SK-N-SH treated with all-trans-retinoic acid at 6 μM for 48 hours (cell line): ENCODE results near the gene MTNR1B.

Experiments
- ATAC-seq: fragments of 200-7000 bp; cut with Tn5 transposase; 3 replicates; pipeline ENCODE4 v1.9.1; 2020; ENCODE audit warnings: mild to moderate bottlenecking, moderate library complexity
- ARNTL ChIP-seq: fragments of 450-650 bp; formaldehyde crosslinking; IDR thresholded peaks from 2 replicates; pipeline ENCODE4 v1.5.0; 2020; ENCODE audit warnings: low read depth, mild to moderate bottlenecking, moderate library complexity, borderline replicate concordance
- BACH2 ChIP-seq: fragments of 250-450 bp; sonication (Bioruptor Pico); IDR thresholded peaks from 2 replicates; pipeline ENCODE4 v1.9.0; 2021; ENCODE audit warnings: mild to moderate bottlenecking, borderline replicate concordance
- CSDC2 ChIP-seq: fragments of 250-450 bp; sonication (Bioruptor Pico); IDR thresholded peaks from 2 replicates; pipeline ENCODE4 v1.5.0; 2020; ENCODE audit warnings: mild to moderate bottlenecking, moderate library complexity
- ESRRG ChIP-seq: fragments of 250-450 bp; sonication (Bioruptor Pico); IDR thresholded peaks from 2 replicates; pipeline ENCODE4 v1.6.1; 2021; ENCODE audit warnings: mild to moderate bottlenecking
- GLIS3 ChIP-seq: fragments of 250-450 bp; sonication (Bioruptor Pico); IDR thresholded peaks from 2 replicates; pipeline ENCODE4 v1.5.0; 2020; ENCODE audit warnings: mild to moderate bottlenecking, moderate library complexity
- ISL1 ChIP-seq: fragments of 250-450 bp; sonication (Bioruptor Pico); IDR thresholded peaks from 2 replicates; pipeline ENCODE4 v2.1.2; 2022; ENCODE audit warnings: mild to moderate bottlenecking, moderate library complexity
- OSR1 ChIP-seq: fragments of 250-450 bp; sonication (Bioruptor Pico); IDR thresholded peaks from 2 replicates; pipeline ENCODE4 v1.8.0; 2022; ENCODE audit warnings: moderate library complexity, mild to moderate bottlenecking, inconsistent platforms
- PATZ1 ChIP-seq: fragments of 250-450 bp; sonication (Bioruptor Pico); IDR thresholded peaks from 2 replicates; pipeline ENCODE4 v1.8.0; 2020; ENCODE audit warnings: mild to moderate bottlenecking, moderate library complexity, borderline replicate concordance
- PPARA ChIP-seq: fragments of 250-450 bp; sonication (Bioruptor Pico); IDR thresholded peaks from 2 replicates; pipeline ENCODE4 v1.5.0; 2020; ENCODE audit warnings: mild to moderate bottlenecking, borderline replicate concordance
- RARB ChIP-seq: fragments of 250-450 bp; sonication (Bioruptor Pico); IDR thresholded peaks from 2 replicates; pipeline ENCODE4 v1.8.0; 2021; ENCODE audit warnings: mild to moderate bottlenecking, moderate library complexity
- SNAI2 ChIP-seq: fragments of 250-450 bp; sonication (Bioruptor Pico); IDR thresholded peaks from 2 replicates; pipeline ENCODE4 v1.5.0; 2020; ENCODE audit warnings: mild to moderate bottlenecking, moderate library complexity
- TCF4 ChIP-seq: fragments of 250-450 bp; sonication (Bioruptor Pico); IDR thresholded peaks from 2 replicates; pipeline ENCODE4 v1.8.0; 2021; ENCODE audit warnings: mild to moderate bottlenecking, moderate library complexity, borderline replicate concordance
- TOX ChIP-seq: fragments of 250-450 bp; sonication (Bioruptor Pico); IDR thresholded peaks from 2 replicates; pipeline ENCODE4 v1.8.0; 2021; ENCODE audit warnings: mild to moderate bottlenecking, moderate library complexity, borderline replicate concordance
- TSHZ2 ChIP-seq: fragments of 250-450 bp; sonication (Bioruptor Pico); IDR thresholded peaks from 2 replicates; pipeline ENCODE4 v1.5.0; 2020; ENCODE audit warnings: mild to moderate bottlenecking, moderate library complexity
- ZC3H10 ChIP-seq: fragments of 250-450 bp; sonication (Bioruptor Pico); IDR thresholded peaks from 2 replicates; pipeline ENCODE4 v1.5.1; 2021; ENCODE audit warnings: mild to moderate bottlenecking, moderate library complexity
- ZFP3 ChIP-seq: fragments of 250-450 bp; sonication (Bioruptor Pico); IDR thresholded peaks from 2 replicates; pipeline ENCODE4 v1.5.0; 2020; ENCODE audit warnings: mild to moderate bottlenecking, moderate library complexity
- ZFP30 ChIP-seq: fragments of 450-650 bp; formaldehyde crosslinking; IDR thresholded peaks from 2 replicates; pipeline ENCODE4 v1.5.0; 2022; ENCODE audit warnings: mild to moderate bottlenecking, moderate library complexity
- ZNF70 ChIP-seq: fragments of 450-650 bp; formaldehyde crosslinking; IDR thresholded peaks from 2 replicates; pipeline ENCODE4 v1.5.0; 2020; ENCODE audit warnings: mild to moderate bottlenecking, moderate library complexity
- TF ChIP-seq, protein P1 (sequence below): fragments of 250-450 bp; sonication (Bioruptor Pico); IDR thresholded peaks from 2 replicates; pipeline ENCODE4 v1.8.0; 2021; ENCODE audit warnings: low read depth, mild to moderate bottlenecking, moderate library complexity, borderline replicate concordance
- TF ChIP-seq, protein P2 (sequence below): fragments of 250-450 bp; sonication (Bioruptor Pico); IDR thresholded peaks from 2 replicates; pipeline ENCODE4 v1.5.1; 2020; ENCODE audit warnings: low read depth, mild to moderate bottlenecking, moderate library complexity

The MTNR1B gene

GRCh38 chr11:92946707-92947106 is 22.7 kb upstream of the MTNR1B start:
- ATAC-seq, result no peak
- no peak for TF ChIP-seq ISL1 (CRISPR knock-in tag)
- TF ChIP-seq CSDC2 (CRISPR knock-in tag), result no peak
- no peak for TF ChIP-seq GLIS3
- no peak for TF ChIP-seq ESRRG (CRISPR knock-in tag)
- no peak for TF ChIP-seq ZNF70 (CRISPR knock-in tag)

DNA sequence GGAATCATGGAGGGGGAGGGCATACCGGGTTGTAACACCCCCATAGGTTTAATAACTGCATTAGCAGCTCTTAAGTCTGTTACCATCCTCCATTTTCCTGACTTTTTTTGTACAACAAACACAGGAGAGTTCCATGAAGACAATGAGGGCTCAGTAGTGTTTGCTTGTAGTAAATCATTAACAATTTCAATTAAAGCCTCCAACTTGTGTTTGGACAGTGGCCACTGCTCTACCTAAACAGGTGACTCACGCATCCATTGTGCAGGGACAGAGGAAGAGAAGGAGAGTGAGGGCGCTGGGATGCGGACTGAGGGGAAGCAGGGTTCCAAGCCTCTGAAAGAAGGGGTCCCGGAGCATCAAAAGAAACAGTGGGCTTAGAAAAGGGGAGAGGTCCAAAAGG is 21.3 kb upstream of the MTNR1B start:
- TF ChIP-seq ARNTL (CRISPR knock-in tag) (no peak), ZFP3 (no peak), BACH2 (CRISPR knock-in tag) (no peak), SNAI2 (no peak), TOX (CRISPR knock-in tag) (no peak)
- TF ChIP-seq, protein P1, sequence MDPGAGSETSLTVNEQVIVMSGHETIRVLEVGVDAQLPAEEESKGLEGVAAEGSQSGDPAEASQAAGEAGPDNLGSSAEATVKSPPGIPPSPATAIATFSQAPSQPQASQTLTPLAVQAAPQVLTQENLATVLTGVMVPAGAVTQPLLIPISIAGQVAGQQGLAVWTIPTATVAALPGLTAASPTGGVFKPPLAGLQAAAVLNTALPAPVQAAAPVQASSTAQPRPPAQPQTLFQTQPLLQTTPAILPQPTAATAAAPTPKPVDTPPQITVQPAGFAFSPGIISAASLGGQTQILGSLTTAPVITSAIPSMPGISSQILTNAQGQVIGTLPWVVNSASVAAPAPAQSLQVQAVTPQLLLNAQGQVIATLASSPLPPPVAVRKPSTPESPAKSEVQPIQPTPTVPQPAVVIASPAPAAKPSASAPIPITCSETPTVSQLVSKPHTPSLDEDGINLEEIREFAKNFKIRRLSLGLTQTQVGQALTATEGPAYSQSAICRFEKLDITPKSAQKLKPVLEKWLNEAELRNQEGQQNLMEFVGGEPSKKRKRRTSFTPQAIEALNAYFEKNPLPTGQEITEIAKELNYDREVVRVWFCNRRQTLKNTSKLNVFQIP (CRISPR knock-in tag), result no peak
- TF ChIP-seq, protein P2, sequence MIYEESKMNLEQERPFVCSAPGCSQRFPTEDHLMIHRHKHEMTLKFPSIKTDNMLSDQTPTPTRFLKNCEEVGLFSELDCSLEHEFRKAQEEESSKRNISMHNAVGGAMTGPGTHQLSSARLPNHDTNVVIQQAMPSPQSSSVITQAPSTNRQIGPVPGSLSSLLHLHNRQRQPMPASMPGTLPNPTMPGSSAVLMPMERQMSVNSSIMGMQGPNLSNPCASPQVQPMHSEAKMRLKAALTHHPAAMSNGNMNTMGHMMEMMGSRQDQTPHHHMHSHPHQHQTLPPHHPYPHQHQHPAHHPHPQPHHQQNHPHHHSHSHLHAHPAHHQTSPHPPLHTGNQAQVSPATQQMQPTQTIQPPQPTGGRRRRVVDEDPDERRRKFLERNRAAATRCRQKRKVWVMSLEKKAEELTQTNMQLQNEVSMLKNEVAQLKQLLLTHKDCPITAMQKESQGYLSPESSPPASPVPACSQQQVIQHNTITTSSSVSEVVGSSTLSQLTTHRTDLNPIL (CRISPR knock-in tag), result no peak
- ATAC-seq, result no peak

- TF ChIP-seq ZC3H10 (CRISPR knock-in tag) (no peak), GLIS3 (no peak), OSR1 (no peak), TOX (CRISPR knock-in tag) (no peak), ZFP30 (no peak), ESRRG (CRISPR knock-in tag) (no peak), ARNTL (CRISPR knock-in tag) (no peak), RARB (CRISPR knock-in tag) (no peak), ZFP3 (no peak), TSHZ2 (CRISPR knock-in tag) (no peak), TCF4 (no peak), ISL1 (CRISPR knock-in tag) (no peak), CSDC2 (CRISPR knock-in tag) (no peak), BACH2 (CRISPR knock-in tag) (no peak), PATZ1 (CRISPR knock-in tag) (no peak), PPARA (CRISPR knock-in tag) (no peak)
- TF ChIP-seq, protein P1 (CRISPR knock-in tag), result no peak
- TF ChIP-seq, protein P2 (CRISPR knock-in tag), result no peak
- TF ChIP-seq, all 23 proteins: peak for 0
- ATAC-seq, result no peak
Observed at GRCh38 chr11:92954003-92954402, 15.4 kb upstream of the MTNR1B start.
